HT1080 (cell line): ENCODE results near the gene GPSM1. TPM values are rescaled to one million over a fixed set of nuclear protein-coding genes. Genes with fewer than 3 reads are reported as not detected.
"Not testable (repeated sequence)": the region's sequence is repeated elsewhere in the genome, so short reads cannot be mapped to it uniquely, and the experiment has no call there.

ENCODE experiments used
- DNase-seq: peaks from one replicate; pipeline ENCODE4 v3.0.0-alpha.2; 2015; ENCODE audit warnings: low read depth
- total RNA-seq: library from RNA; depleted of rRNA; stranded (reverse); fragments of >200 nt; shearing (Covaris generic); gene quantifications from 2 replicates; pipeline ENCODE4 v1.2.3, GENCODE V29; 2014

Gene GPSM1
- total RNA-seq, 1 experiment from 2014 or later, result 23.1 TPM

DNA sequence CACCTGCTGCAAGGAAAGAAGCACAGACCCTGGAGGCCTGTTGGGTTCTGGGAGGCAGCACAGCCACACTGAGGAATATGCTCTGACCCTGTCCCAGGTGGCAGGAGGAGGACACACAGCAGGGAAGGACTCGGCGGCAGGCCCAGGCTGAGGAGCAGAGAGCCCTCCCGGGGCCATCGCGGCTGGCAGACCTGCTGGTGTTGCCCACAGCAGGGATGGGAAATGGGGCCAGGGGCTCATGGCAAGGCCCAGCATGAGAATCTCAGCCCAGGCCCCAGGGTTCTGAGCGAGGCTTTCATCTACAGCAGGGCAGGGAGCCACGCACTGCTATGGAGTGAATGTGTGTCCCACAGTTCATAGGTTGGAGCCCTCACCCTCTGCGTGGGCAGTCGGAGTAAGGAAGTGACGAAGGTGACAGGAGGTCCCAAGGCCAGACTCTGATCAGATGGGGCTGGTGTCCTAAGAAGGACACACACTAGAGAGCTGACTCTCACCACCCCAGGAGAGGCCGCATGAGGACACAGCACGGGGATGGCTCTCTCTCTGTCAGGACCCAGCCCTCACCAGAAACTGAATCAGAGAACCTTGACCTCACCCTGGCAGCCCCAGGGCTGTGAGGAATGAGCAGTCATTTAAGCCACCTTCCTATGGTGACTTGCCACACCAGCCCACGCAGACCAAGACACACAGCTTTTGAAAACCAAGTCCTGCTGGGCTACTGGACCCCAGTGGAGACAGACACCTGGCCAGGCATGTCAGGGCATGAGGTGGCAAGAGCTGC is 10.3 kb upstream of the GPSM1 start:
- no peak for DNase-seq

DNA sequence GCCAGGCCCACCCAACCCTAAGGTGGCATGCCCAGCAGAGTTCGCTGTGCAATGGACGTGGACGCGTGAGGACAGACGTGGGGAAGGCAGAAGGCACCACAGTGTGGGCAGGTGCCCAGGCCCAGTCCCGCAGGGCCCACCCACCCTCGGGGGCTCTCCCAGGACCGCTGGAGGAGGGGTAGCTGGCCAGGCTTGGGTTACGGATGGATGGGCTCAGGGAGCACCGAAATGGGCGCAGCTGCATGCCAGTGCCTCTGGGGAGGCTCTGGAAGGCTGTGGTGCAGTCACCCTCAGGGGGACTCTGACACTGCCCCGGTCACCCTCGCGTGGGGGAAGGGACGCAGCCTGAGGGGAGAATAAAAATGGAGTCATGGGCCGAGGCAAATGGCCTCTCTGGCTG is 9.6 kb upstream of the GPSM1 start:
- DNase-seq, result no peak

DNA sequence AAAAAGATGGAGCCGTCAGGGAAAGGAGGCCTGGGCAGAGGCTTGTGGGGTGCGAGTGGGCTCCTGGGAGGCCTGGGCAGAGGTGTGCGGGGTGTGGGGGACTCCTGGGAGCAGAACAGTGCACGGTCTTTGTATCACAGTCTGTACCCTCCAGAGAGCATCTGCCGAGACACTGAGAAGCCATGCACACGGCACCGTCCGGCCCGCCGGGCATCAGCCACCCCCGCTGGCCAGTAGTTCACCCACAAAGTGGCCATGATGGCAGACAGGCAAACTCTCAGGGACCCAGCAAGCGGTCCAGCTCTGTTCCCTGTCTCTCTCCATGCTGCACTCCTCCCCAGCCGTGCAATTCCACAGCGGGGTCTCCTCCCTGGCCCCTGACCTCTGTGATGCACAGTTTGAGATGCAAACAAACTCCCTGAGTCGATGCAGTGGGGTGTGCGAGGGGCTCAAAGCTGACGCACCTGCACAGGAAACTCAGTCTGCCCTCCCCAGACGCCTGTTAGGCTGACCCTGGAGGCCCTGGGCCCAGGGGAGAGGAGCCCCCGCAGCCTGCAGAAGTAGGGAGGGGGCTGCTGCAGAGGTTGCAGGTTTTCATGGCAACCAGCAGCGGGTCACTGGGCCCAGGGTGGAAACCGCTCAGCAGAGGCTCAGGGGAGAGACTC is 9.1 kb upstream of the GPSM1 start:
- DNase-seq, result no peak

DNA sequence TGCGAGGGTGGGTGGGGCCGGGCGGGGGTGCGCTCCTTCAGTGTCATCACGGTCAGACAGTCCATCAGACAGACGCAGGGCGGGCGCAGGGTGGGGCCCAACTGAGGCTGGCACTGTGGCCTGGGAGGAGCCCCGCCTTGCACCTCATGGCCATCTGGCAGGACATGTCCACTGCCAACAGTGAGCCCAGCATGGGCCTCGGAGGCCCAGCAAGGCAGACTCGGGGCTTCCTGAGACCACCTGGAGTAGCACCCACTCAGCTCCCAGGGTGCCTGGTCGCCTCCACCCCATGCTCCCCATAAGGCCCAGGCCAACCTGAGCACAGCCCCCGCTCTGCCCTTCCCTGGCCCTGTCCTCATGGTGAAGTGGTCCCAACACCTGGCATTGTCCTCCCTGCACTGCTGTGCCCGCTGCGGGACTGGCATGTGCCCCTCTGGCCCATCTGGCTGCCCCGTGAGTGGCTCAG is 8.5 kb upstream of the GPSM1 start:
- no peak for DNase-seq

DNA sequence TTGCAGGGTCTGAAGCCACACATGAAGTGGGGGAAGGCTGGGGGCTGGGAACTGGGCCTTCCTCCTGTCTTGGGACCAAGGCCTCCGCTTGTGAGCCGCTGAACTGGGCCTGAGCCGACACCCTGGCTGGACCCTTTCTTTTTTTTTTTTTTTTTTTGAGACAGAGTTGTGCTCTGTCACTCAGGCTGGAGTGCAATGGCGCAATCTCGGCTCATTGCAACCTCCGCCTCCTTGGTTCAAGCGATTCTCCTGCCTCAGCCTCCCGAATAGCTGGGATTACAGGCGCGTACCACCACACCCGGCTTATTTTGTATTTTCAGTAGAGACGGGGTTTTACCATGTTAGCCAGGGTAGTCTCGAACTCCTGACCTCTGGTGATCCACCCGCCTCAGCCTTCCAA is 8.1 kb upstream of the GPSM1 start:
- not testable (repeated sequence) for DNase-seq

DNA sequence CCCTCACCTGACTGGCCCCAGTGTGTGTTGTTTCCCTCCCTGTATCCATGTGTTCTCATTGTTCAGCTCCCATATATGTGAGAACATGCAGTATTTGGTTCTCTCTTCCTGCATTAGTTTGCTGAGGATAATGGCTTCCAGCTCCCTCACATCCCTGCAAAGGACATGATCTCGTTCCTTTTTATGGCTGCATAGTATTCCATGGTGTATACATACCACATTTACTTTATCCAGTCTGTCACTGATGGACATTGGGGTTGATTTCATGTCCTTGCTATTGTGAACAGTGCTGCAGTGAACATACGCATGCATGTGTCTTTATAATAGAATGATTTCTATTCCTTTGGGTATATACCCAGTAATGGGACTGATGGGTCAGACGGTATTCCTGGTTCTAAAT is 7.4 kb upstream of the GPSM1 start:
- DNase-seq, result not testable (repeated sequence)

DNA sequence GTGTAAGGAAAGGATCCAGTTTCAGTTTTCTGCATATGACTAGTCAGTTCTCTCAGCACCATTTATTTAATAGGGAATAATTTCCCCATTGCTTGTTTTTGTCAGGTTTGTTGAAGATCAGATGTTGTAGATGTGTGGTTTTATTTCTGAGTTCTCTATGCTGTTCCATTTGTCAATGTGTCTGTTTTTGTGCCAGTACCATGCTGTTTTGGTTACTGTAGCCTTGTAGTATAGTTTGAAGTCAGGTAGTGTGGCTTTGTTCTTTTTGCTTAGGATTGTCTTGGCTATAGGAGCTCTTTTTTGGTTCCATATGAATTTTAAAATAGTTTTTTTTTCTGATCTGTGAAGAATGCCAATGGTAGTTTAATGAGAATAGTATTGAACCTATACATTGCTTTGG is 6.4 kb upstream of the GPSM1 start:
- not testable (repeated sequence) for DNase-seq

DNA sequence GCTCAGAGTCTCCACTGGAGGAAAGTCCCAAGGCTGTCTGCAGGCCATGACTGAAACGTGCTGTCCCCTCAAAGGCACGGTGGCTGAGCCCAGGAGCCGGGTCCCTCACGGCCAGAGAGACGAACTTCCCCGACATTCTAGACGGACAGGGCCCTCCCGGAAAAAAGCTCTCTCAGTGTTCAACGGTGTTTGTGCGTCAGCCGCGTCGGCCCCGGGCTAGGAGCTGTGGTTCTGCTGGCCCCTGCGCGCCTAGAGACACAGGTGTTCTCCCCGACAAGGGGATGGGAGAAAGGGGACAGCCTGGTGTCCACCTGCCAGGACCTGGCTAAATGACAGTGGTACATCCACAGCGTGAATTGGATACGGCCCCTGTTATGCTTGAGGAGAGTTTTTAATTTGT is 5.8 kb upstream of the GPSM1 start:
- DNase-seq, result no peak

DNA sequence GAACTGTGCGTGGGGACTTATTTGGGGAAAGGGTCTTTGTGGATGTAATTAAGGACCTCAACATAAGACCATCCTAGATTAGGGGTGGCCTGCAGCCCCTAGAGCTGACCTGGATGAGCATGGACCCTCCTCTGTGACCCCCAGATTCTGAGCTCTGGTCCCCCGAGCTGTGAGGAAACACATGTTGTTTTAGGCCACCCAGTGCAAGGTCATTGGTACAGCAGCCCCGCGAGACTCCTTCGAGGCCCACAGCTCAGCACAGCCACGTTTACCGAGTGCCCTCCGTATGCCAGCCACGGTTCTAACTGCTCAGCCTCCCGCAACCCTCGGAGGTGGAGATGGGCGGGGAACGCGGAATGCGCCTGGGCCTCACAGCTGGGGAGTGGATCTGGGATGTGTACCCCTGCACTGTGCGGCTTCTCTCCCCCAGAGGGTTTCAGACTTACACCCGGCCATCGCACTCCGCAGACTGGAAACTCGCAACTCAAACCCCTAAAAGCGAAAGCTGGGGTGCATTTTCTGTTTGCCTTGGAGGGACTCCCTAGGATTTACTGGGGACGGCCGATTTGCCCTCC is 4.5 kb upstream of the GPSM1 start:
- no peak for DNase-seq

DNA sequence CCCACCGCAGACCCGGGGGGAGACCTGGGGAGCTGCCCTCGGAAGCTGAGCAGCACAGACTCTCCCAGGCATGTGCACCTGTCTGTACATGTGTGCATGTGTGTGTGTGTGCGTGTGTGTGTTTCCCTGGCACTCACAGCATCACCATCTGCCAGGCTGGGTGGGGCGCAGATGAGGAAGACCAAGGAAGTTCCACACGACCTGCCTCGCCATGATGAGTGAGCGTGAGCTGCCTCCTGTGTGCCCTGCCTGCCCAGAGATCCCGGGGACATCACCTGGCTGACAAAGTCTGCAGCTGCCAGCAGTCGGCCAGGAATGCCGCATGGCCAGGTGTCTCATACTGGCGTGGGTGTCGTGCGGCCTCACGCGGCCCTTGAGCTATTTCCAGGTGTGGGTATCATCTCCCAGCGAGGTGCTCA is 4.0 kb upstream of the GPSM1 start:
- no peak for DNase-seq

DNA sequence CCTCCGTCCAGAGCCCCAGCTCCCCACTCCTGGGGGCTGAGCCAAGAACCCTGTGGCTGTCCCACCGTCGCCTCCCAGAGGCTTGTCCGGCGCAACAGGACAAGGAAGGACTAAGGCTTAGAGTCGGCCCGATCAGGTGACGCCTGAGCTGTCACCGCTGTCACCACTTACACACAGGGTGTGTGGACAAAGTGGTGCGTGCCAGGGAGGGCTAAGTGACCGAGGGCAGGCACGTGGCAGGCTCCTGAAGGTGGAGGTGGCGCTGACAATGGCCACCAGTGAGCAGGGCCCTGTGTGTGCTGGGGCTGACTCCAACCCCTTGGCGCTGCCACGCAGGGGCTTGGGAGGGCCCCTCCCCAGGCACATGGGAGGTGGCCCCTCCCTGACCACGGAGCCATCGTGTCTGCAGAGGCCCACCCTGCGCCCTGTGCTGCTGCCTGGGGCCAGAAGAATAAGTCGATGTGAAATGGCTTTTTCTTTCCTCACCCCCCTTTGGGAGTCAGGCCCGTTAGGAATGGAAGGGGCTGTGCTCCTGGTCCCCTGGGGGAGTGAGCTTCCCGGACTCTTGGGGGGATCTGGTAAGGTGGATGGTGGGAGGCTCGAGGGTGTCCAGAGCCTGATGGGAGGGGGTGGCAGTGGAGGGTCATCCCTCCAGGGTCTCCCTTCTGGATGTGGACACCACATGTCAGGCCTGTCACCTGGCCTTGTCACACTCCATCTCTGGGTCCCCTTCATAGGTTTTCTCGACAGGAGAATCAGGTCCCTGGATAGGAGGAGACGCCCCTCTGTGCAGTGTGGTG is 2.6 kb upstream of the GPSM1 start:
- no peak for DNase-seq

DNA sequence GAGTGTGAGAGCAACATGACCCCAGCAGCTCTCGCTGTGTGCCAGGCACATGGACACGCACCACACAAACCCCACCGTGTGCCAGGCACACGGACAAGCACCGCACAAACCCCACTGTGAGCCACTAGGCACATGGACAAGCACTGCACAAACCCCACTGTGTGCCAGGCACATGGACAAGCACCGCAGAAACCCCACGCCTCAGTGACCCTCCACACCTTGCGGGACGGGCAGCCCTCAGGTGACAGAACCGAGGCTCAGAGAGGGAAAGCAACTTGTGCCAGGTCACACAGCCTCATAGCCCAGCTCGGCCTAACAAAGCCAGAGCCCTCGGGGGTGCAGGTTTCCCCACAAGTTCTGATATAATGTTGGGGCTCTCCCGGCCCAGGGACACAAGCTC is 2.0 kb upstream of the GPSM1 start:
- DNase-seq, result no peak

DNA sequence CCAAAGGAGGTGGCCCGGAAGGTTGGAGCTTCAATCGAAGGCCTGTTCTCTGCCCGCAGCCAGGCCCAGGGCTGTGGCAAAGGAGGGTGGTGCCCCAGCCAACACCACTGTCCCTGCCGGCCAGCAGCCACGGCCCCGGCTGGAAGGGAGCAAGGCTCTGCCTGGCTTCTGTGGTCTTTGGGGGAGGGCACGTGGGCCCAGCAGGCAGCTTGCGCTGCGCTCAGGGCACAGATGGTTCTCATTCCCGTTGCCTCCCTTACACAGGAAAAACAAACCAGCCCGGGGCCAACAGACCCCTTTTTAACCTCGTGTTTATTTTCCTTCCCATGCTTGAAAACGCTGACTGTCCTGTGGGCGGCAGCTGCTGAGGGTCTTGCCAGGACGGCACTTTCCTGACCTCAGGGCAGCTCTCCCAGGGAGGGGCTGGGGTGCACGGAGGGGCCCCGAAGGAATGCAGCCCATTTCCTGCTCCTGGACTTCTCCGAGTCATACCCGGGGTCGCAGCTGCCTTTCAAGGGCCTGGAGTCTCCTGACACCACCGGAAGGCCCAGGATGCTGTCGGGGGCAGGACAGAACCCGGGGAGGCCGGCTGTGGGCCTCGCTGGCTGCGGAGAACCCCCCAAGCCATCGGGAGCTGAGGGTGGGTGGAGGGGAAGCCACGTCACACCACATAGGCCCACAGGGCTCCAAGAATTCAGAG is 1.1 kb upstream of the GPSM1 start:
- no peak for DNase-seq

DNA sequence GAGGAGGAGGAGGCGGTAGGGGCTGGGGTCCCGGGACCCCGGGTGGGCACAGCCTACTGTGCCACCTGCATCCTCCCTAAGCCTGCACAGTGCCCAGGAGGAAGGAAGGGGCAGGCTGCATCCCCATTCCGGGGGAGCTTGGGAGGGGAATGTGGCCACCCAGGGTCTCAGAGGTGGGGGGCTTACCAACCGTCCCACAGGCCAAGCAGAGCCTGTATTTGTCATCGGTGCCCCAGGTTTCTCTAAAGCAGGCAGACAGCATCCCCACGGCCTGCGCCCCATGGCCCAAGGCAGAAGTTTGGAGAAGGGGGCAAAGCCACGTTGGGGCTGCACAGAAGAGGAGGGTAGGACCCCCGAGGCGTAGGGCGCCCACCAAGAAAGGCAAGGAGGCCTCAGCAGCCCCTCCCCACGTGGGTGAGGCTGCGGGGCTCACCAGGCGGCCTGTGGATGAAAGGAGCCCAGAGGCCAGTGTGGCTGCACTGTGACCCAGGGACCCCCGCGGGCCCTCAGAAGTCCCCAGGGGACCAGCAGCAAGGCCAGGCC is 507 bp upstream of the GPSM1 start:
- DNase-seq, result no peak

DNA sequence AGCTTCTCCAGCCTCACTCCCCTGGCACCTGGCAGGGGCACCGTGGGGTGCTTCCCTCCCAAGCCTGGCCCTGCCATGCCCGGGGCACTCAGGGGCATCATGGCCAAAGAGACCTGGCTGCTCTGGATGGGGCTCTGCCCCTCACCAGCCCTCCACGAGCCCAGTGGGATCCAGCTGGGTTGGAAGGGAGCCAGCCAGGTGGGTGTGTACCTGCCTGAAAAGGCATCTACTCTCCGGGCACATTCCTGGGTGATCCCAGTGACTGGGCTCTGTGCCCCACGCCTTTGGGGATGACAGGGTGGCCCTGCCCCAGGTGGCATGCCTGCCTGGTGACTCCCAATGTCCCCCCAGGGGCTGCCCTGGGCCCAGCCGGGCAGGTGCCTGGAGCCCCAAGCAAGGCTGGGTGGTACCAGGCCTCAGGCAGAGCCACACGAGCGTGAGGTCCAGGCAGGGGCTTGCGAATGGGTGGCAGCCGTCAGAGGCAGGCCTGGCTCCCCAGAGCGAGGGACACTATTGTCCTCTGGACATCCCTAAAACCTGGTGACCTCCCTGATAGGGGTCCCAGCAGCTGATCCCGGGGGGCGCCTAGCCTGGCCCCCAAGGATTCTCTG is 777 bp downstream of the GPSM1 start:
- no peak for DNase-seq

DNA sequence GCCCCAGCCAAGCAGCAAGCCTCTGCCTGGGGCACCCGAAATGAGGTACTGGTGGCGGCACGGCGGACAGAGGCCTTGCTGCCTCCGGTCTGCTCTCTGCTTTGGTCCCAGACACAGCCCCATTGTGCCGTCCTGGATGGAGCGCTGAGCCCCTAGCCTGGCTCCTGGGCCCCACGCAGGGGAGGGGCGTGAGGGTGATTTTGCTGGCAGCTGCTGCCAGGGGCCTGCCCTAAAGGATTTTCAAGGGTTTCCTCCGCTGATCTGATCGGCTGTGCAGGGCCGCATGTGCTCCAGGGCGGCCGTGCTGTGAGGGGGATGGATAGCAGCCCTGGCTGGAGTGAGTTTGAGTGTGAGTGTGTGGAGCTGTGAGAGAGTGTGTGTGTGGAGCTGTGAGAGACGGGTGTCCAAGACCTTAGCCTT is 1.3 kb downstream of the GPSM1 start:
- no peak for DNase-seq

DNA sequence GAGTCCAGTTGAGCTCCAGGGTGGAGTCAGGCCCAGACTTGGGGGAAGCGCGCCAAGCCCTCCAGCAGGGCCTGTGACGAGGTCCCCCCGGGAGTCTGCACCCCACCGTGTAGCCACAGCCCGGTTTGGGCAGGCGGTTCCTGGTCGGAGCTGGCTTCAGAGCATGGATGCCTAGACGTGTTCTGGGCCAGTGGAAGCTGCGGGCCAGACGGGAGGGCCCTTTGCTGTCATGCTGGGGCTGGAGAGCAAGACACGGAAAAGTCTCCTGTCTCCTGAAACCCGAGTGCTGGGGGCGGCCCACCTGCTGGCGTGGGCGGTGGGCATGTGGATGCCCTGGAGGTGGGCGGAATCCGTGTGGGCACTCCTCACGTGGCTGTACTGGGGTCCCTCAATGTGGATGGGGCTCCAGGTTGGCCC is 1.9 kb downstream of the GPSM1 start:
- no peak for DNase-seq

DNA sequence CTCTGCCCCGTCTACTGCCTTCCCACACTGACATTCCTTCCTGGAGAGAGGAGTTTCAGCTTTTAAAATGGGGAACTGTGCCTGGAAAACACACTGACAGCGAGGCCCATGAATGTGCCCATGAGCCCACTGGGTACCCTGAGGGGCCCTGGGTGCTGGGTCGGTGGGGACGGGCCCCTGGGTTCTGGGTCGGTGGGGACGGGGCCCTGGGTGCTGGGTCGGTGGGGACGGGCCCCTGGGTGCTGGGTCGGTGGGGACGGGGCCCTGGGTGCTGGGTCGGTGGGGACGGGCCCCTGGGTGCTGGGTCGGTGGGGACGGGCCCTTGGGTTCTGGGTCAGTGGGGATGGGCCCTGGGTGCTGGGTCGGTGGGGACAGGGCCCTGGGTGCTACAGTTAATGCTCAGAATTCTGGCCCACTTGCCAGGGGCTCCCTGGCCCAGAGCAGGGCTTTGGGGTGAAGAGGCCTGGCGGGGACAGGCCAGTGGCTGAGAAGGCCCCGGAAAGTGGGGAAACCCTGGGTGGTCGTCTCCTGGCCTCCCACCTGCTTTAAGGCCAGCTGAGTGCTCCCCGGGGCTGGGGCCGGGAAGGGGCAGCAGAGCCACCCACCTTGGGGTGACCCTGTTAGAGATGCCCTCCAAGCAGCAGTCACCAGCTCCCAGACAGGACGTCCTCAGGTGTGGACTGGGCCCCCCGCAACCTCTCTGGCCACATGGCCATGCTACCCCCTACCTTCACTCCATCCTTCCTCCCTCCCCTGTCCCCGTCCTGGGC is 2.5 kb downstream of the GPSM1 start:
- DNase-seq, result no peak

DNA sequence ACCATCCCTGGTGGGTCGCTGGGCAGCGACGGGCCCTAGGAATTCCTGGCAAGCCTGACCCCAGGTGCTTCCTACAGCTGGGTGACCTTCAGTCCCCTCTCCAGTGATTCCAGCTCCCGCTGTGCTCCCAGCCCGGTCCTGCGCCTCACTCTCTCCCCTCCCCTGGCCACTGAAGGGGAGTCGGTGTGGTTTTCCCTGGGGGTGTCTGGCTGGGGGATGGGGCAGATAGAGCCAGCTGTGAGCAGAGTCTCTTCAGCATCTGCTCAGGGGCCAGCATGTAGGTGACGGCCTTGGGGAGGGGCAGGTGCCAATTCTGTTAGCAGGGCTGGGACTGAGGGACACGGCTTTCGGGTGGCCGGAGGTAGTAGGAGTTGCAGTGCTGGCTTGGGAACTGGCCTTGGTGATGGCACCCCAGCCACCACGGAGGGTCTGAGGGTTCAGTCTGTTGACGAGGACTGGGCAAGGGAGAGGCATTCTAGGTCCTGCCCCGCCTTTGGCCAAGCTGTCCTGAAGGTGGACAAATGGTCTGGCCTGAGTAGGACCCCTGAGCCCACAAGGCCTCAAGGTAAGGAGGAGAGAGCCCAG is 3.2 kb downstream of the GPSM1 start:
- no peak for DNase-seq
